Measurements from ENCODE around the gene CERKL.

CERKL gene

DNA sequence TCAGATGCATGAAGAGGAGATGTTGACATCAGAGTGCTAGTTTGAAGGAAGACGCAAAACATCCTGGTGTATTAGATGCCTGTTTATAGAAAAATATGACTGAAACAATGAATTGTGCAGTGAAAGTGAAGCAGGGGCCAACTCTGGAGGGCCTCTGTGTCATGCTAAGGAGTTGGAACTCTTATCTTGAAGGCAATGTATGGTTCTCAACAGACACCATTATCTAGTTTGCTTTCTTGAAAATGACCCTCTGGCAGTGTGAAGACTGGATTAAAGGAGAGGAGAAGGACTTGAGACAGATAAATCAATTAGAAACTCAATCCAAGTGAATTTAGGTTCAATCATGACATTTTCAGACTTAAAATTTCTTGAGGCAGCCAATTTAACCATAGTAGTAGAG lies 136.7 kb downstream of the CERKL start:
- no peak for DNase-seq (ENCODE audit: low read depth, low spot score)

DNA sequence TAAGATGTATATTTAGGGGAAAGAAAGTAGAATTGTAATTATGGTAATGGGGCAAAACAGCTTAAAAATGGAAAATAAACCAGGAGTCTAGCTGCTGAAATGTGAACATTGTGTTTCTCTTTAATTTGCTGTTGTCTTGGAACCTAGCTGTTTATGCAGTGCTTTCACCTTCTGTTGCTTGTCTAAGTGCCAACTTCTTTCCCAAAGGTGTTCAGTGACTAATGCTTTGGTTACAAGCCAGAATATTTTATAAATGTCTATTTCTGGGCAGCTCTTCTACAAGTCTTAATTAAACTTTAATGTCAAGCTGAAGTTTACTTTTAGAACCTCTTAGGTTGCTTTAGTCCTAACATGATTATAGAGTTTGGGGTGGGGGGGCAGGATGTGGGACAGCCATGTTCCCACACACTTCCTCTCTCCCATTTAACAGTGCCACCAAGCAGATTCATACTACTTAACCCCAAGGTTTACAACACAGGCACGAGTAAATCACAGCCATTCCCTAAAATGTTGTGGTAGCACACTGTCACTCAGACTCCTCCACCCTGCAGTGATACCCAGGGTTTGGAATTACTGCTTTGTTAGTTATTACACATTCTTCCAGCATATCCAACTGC lies 139.1 kb downstream of the CERKL start:
- DNase-seq (ENCODE audit: low read depth, low spot score): no peak

DNA sequence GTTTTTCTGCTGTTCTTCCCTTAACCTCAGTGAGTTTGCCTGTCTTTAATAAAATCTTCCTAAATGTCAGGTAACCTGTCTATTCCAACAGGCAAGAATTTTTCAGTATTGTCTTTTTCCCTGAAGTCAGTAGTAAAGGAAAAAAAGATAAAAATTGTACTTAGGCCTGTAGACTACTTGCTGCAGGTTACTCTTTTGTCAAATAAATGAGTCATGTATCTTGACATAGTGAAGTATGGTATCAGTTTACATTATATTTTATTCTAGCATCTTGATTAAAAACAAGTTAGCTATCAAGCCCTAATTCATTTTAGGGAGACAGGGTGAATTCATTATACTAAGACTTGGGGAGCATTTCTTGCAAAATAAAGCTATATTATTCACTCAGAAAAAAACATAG lies 139.9 kb downstream of the CERKL start:
- DNase-seq (ENCODE audit: low read depth, low spot score): no peak

DNA sequence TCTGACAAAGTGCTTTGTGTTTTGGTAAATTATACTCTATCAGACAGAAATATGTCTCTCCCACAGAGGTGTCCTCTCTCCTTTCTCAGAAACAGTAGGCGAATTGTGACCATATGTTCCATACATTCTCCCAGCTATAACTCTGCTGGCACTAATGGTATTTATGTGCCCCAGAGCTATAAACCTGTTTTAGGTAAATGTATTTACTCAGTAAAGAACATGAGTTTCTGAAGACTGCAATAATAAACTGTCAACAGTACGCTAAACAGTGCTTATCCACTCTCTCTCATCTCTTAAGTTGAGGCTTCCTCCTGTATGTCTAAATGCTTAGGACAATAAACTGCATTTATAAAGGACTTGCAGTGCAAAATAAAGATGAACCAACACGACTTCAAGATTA lies 141.2 kb downstream of the CERKL start:
- no peak for DNase-seq (ENCODE audit: low read depth, low spot score)

DNA sequence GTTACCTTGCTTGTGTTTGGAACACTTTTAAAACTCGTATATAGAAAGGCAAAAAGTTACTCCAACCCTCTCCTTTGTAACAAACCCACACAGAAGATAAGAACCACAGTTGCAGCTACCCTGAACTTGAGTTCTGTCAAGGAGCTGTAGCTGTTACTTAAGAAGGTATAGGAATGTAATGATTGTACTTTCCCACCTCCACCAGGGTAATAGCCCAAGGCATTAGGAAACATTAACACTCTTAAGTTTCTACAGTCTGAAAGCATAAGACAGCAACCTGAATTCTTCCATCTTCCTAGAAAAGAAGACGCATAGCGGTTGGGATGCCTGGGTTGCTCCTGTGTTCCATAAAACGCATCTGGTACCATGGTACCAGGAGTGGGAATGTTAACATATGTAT lies 156.7 kb downstream of the CERKL start:
- no peak for DNase-seq (ENCODE audit: low read depth, low spot score)

DNA sequence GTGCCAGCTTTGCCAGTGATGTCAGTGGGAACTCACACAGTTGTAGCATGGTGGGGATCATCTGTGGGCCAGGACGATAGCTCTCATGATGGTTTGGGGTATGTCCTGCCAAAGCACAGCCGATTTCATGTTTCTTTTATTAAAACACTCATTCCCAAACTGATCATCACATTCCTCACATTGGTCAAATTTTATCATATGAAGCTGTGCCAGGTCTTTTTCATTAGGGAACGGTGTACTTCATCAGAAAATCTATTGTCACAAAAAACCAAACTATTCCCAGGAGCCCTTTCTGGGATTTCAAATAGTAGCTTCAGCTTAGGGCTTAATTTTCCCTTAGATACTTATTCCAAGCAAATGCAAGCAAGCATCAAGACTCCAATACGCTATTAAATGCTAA lies 157.7 kb downstream of the CERKL start:
- DNase-seq (ENCODE audit: low read depth, low spot score): no peak
